ENCODE data around the gene MAP3K5. TPM values are rescaled to one million over a fixed set of nuclear protein-coding genes. Genes with fewer than 3 reads are reported as not detected.

MAP3K5 gene
- total RNA-seq, 1 donor from 2014 or later: 6.8 TPM

DNA sequence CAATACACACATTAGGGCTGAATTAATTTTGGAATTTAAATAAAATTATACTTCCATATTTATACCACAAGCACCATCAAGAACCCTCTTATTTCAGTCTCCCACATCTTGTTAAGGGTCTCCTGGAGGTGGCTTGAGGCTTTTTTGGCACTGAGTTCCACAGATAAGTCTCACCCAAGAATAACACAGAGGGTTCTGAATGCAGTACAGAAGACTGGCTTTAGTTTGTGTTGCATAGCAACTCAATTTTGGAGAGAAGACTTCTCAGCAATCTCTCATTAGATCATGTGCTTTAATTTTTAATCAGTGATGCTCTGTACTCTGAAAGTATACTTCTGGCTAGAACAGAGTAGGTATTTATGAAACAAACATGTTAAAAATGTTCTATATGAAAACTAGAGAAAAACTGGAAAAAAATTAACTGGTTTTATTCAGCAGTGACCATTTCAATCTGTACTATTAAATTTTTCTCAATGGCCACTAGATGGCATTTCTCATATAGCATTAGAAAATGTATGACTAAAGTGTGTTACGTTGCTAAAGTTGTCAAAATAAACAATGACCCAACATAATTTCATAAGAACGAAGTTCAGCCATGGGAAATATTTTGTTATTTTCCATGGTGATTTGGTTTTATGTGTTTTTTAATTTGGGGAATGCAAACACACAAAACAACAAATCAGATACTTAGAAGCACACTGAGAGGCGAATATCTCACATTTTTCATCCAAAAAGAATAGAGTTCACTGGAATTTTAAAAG is 209.4 kb downstream of the MAP3K5 start:
- H3K27ac ChIP-seq (ENCODE audit: low read depth, low read length): no peak overlapping the region
- H3K9me3 ChIP-seq (ENCODE audit: control insufficient read depth in 3 of 3, low read length in 3 of 3): no peaks in the 10 kb centered on the region
- peaks cover 0 to 12% (median 6%) of the 10 kb centered on the region in 3 donors for H3K36me3 ChIP-seq (ENCODE audit: control insufficient read depth in 3 of 3, insufficient read depth in 3 of 3, low read length in 3 of 3)
- no peaks in the 10 kb centered on the region for H3K27me3 ChIP-seq (ENCODE audit: control insufficient read depth in 3 of 3, insufficient read depth in 3 of 3, low read length in 3 of 3)
- no peak overlapping the region for H3K4me3 ChIP-seq (ENCODE audit: low read length in 3 of 3)
- H3K9ac ChIP-seq (ENCODE audit: low read depth in 1 of 3, low read length in 3 of 3): no peak overlapping the region
- H3K4me1 ChIP-seq (ENCODE audit: control insufficient read depth in 3 of 3, insufficient read depth in 3 of 3, low read length in 3 of 3): peaks cover 3 to 6% (median 4%) of the 10 kb centered on the region in 3 donors

DNA sequence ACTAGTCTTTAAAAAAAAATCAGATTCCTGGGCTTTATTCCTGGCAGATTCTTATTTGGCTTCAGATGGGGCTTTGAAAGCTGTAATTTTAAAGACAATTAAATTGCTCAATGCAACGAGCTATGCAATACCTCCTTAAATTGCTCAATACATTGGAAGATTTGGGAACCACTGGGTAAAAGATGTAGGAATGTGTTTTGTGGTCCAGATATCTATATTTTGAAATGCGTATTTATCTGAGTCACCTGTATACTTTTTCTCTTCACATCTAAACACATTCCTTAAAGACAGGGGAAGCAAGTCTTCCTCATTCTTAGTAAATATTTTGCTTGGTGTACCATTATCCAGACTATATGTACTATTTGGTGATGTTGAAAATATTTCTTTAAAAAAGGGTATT is 212.5 kb downstream of the MAP3K5 start:
- Histone ChIP-seq H3K27me3 (ENCODE audit: control insufficient read depth in 3 of 3, insufficient read depth in 3 of 3, low read length in 3 of 3) (no peaks in the 10 kb centered on the region), H3K4me1 (ENCODE audit: control insufficient read depth in 3 of 3, insufficient read depth in 3 of 3, low read length in 3 of 3) (no peaks in the 10 kb centered on the region), H3K36me3 (ENCODE audit: control insufficient read depth in 3 of 3, insufficient read depth in 3 of 3, low read length in 3 of 3) (peaks cover 0 to 15% (median 10%) of the 10 kb centered on the region in 3 donors), H3K9ac (ENCODE audit: low read depth in 1 of 3, low read length in 3 of 3) (no peak overlapping the region), H3K9me3 (ENCODE audit: control insufficient read depth in 3 of 3, low read length in 3 of 3) (no peaks in the 10 kb centered on the region), H3K4me3 (ENCODE audit: low read length in 3 of 3) (no peak overlapping the region), H3K27ac (ENCODE audit: low read depth, low read length) (no peak overlapping the region)

DNA sequence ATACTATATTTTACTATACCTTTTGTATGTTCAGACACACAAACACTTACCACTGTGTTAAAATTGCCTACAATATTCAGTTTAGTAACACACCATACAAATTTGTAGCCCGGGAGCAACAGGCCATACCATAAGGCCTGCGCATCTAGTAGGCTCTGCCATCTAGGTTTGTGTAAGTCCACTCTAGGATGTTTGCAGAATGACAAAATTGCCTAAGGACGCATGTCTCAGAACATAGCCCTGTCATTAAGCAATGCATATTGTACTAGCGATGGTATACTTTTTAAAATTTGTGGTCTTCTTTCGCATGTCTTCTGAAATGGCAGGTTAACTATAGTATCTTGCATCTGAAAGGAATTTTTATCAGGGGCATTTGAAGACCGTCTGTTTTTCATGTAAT is 215.5 kb downstream of the MAP3K5 start:
- peaks cover 0 to 13% (median 10%) of the 10 kb centered on the region in 3 donors for H3K36me3 ChIP-seq (ENCODE audit: control insufficient read depth in 3 of 3, insufficient read depth in 3 of 3, low read length in 3 of 3)
- H3K9ac ChIP-seq (ENCODE audit: low read depth in 1 of 3, low read length in 3 of 3): no peak overlapping the region
- no peaks in the 10 kb centered on the region for H3K27me3 ChIP-seq (ENCODE audit: control insufficient read depth in 3 of 3, insufficient read depth in 3 of 3, low read length in 3 of 3)
- H3K27ac ChIP-seq (ENCODE audit: low read depth, low read length): no peak overlapping the region
- H3K9me3 ChIP-seq (ENCODE audit: control insufficient read depth in 3 of 3, low read length in 3 of 3): no peaks in the 10 kb centered on the region
- H3K4me3 ChIP-seq (ENCODE audit: low read length in 3 of 3): no peak overlapping the region
- no peaks in the 10 kb centered on the region for H3K4me1 ChIP-seq (ENCODE audit: control insufficient read depth in 3 of 3, insufficient read depth in 3 of 3, low read length in 3 of 3)

DNA sequence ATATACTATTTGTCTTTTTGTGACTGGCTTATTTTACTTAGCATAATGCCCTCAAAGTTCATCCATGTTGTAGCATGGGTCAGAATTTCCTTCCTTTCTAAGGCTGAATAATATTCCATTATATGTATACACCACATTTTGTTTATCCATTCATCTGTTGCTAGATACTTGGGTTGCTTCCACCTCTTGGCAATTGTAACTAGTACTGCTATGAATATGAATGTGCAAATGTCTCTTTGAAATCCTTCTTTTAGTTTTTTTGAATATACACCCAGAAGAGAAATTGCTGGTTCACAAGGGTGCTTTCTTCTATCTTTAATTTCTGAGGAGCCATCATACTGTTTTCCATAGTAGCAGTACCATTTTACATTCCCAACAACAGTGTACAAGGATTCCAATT is 220.8 kb downstream of the MAP3K5 start:
- peaks cover 0 to 9% (median 5%) of the 10 kb centered on the region in 3 donors for H3K36me3 ChIP-seq (ENCODE audit: control insufficient read depth in 3 of 3, insufficient read depth in 3 of 3, low read length in 3 of 3)

DNA sequence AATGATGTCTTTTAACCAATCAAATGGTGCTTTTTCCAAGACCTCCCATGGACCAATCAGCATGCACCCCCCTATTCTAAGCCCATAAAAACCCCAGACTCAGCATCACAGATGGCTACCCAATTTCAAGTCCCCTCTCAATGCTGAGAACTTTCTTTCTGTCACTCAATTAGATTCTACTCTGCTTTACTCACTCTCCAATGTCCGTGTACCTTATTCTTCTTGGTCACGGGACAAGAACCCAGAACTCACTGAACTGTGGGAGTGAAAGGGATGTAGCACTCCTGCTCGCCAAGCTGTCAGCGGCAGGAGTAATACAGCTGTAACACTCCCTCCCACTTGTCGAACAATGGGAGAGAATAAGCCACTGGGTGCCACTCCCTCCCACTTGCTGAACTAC is 221.2 kb downstream of the MAP3K5 start:
- Histone ChIP-seq H3K9me3 (ENCODE audit: control insufficient read depth in 3 of 3, low read length in 3 of 3) (peaks cover 0 to 7% (median 3%) of the 10 kb centered on the region in 3 donors), H3K9ac (ENCODE audit: low read depth in 1 of 3, low read length in 3 of 3) (no peak overlapping the region), H3K4me1 (ENCODE audit: control insufficient read depth in 3 of 3, insufficient read depth in 3 of 3, low read length in 3 of 3) (no peaks in the 10 kb centered on the region), H3K27ac (ENCODE audit: low read depth, low read length) (no peak overlapping the region), H3K27me3 (ENCODE audit: control insufficient read depth in 3 of 3, insufficient read depth in 3 of 3, low read length in 3 of 3) (no peaks in the 10 kb centered on the region), H3K4me3 (ENCODE audit: low read length in 3 of 3) (no peak overlapping the region), H3K36me3 (ENCODE audit: control insufficient read depth in 3 of 3, insufficient read depth in 3 of 3, low read length in 3 of 3) (peaks cover 0 to 9% (median 5%) of the 10 kb centered on the region in 3 donors)

More for the DNA sequence above, 220.8 kb downstream of the MAP3K5 start:
- H3K4me3 ChIP-seq (ENCODE audit: low read length in 3 of 3): no peak overlapping the region
- H3K9ac ChIP-seq (ENCODE audit: low read depth in 1 of 3, low read length in 3 of 3): no peak overlapping the region
- H3K27ac ChIP-seq (ENCODE audit: low read depth, low read length): no peak overlapping the region
- peaks cover 0 to 7% (median 3%) of the 10 kb centered on the region in 3 donors for H3K9me3 ChIP-seq (ENCODE audit: control insufficient read depth in 3 of 3, low read length in 3 of 3)
- no peaks in the 10 kb centered on the region for H3K27me3 ChIP-seq (ENCODE audit: control insufficient read depth in 3 of 3, insufficient read depth in 3 of 3, low read length in 3 of 3)
- no peaks in the 10 kb centered on the region for H3K4me1 ChIP-seq (ENCODE audit: control insufficient read depth in 3 of 3, insufficient read depth in 3 of 3, low read length in 3 of 3)

DNA sequence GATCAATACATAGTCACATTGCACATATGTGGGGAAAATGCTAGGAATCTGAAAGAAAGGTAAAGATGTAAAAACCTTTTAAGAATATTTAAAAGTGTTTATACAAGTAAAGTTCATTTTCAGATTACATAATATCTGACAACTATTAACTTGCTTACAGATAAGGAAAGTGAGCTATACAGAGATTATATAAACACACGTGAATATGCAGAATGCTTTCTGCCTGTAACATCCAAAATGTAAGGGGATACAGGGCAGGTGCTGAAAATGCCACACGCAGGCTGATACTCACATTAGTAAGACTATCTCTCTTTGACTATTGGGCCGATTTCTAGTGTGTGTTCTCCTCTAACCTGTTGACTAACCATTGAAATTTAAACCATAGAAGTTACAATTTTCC is 224.1 kb downstream of the MAP3K5 start:
- Histone ChIP-seq H3K9ac (ENCODE audit: low read depth in 1 of 3, low read length in 3 of 3) (no peak overlapping the region), H3K9me3 (ENCODE audit: control insufficient read depth in 3 of 3, low read length in 3 of 3) (peaks cover 0 to 7% (median 3%) of the 10 kb centered on the region in 3 donors), H3K27ac (ENCODE audit: low read depth, low read length) (no peak overlapping the region), H3K4me1 (ENCODE audit: control insufficient read depth in 3 of 3, insufficient read depth in 3 of 3, low read length in 3 of 3) (no peaks in the 10 kb centered on the region), H3K36me3 (ENCODE audit: control insufficient read depth in 3 of 3, insufficient read depth in 3 of 3, low read length in 3 of 3) (peaks cover 0 to 5% (median 4%) of the 10 kb centered on the region in 3 donors), H3K27me3 (ENCODE audit: control insufficient read depth in 3 of 3, insufficient read depth in 3 of 3, low read length in 3 of 3) (no peaks in the 10 kb centered on the region), H3K4me3 (ENCODE audit: low read length in 3 of 3) (no peak overlapping the region)

DNA sequence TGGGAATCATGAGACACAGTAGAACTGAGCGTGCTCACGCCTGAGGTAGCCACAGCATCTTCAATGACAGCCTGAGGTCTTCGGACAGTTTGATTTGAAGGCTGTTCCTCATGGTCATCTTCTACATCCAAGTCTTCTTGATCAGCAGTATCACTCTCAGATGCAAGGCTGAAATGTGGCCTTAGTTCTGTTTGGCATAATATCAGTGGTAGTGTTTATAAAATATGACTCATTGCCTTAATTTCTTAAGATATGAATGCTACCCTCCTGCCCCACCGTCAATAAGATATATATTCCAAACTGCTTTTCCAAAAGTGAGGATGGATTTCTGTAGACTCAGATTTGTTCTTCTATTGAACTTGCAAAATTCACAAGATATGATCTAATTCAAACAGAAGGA is 224.6 kb downstream of the MAP3K5 start:
- no peaks in the 10 kb centered on the region for H3K4me1 ChIP-seq (ENCODE audit: control insufficient read depth in 3 of 3, insufficient read depth in 3 of 3, low read length in 3 of 3)
- no peak overlapping the region for H3K4me3 ChIP-seq (ENCODE audit: low read length in 3 of 3)
- H3K27ac ChIP-seq (ENCODE audit: low read depth, low read length): no peak overlapping the region
- no peak overlapping the region for H3K9ac ChIP-seq (ENCODE audit: low read depth in 1 of 3, low read length in 3 of 3)
- H3K9me3 ChIP-seq (ENCODE audit: control insufficient read depth in 3 of 3, low read length in 3 of 3): peaks cover 0 to 7% (median 3%) of the 10 kb centered on the region in 3 donors
- H3K27me3 ChIP-seq (ENCODE audit: control insufficient read depth in 3 of 3, insufficient read depth in 3 of 3, low read length in 3 of 3): no peaks in the 10 kb centered on the region
- H3K36me3 ChIP-seq (ENCODE audit: control insufficient read depth in 3 of 3, insufficient read depth in 3 of 3, low read length in 3 of 3): peaks cover 0 to 5% (median 4%) of the 10 kb centered on the region in 3 donors

DNA sequence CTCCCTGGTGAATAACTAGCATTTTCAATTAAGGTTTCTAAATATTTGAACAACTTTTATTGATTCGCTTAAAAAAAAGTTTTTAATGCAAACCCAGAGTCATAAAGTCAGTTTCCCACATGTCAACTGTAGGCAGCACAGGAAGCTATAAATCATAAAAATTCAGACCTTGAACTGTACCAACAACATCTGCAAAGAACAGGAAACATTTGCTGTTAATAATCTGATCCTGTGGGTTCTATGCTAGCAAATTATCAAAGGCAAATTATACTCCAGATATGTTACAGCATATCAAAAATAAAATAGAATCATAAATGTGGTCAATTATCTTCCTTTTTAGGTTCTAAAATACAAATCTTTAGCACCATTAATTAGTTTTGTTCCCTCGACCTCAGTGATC is 225.4 kb downstream of the MAP3K5 start:
- Histone ChIP-seq H3K4me1 (ENCODE audit: control insufficient read depth in 3 of 3, insufficient read depth in 3 of 3, low read length in 3 of 3) (no peaks in the 10 kb centered on the region), H3K9ac (ENCODE audit: low read depth in 1 of 3, low read length in 3 of 3) (no peak overlapping the region), H3K27me3 (ENCODE audit: control insufficient read depth in 3 of 3, insufficient read depth in 3 of 3, low read length in 3 of 3) (no peaks in the 10 kb centered on the region), H3K36me3 (ENCODE audit: control insufficient read depth in 3 of 3, insufficient read depth in 3 of 3, low read length in 3 of 3) (peaks cover 0 to 5% (median 4%) of the 10 kb centered on the region in 3 donors), H3K4me3 (ENCODE audit: low read length in 3 of 3) (no peak overlapping the region), H3K27ac (ENCODE audit: low read depth, low read length) (no peak overlapping the region), H3K9me3 (ENCODE audit: control insufficient read depth in 3 of 3, low read length in 3 of 3) (peaks cover 0 to 7% (median 3%) of the 10 kb centered on the region in 3 donors)

DNA sequence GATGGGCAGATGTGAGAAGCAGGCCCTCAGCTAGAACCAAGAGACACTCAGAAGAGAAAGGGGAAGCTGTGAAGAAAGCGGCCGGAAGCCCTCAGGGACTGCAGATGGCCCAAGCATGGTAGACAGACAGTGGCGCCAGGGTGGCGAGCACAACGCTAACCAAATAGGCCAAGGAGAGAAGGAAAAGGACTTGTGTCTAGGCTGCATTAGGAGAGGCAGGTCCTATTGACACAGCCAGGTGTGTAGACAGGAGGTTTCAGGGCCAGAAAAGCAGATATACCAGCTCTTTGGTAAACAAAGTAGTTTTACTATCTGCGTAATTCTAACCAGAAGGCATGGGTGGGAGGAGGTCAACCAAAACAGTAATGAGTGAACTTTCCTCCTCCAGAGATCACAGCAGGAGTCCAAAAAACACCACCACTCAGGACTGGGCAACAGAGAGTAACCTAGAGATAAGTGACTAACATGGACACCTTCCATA is 226.2 kb downstream of the MAP3K5 start:
- Histone ChIP-seq H3K27me3 (ENCODE audit: control insufficient read depth in 3 of 3, insufficient read depth in 3 of 3, low read length in 3 of 3) (no peaks in the 10 kb centered on the region), H3K36me3 (ENCODE audit: control insufficient read depth in 3 of 3, insufficient read depth in 3 of 3, low read length in 3 of 3) (peaks cover 0 to 11% (median 4%) of the 10 kb centered on the region in 3 donors)

DNA sequence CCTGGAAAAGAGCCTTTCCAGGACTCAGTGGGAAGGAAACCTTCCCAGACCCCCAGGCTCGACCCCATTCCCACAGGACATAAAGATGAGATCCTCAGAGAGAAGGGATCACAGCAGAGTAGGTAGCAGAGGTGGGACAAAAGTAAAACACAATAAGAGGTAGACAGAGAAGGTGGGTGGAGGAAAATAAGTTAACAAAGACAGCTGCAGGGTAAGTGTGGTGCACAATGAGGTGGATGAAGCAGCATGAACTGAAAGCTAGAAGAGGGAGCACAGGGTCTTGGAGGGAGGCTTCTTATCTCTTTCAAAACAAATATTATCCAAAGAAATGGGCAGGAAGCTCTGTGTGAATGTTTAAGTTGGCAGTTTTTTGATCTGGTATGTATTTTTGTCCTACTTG is 228.1 kb downstream of the MAP3K5 start:
- Histone ChIP-seq H3K27ac (ENCODE audit: low read depth, low read length) (no peak overlapping the region), H3K4me3 (ENCODE audit: low read length in 3 of 3) (no peak overlapping the region), H3K4me1 (ENCODE audit: control insufficient read depth in 3 of 3, insufficient read depth in 3 of 3, low read length in 3 of 3) (no peaks in the 10 kb centered on the region), H3K36me3 (ENCODE audit: control insufficient read depth in 3 of 3, insufficient read depth in 3 of 3, low read length in 3 of 3) (peaks cover 0 to 11% (median 4%) of the 10 kb centered on the region in 3 donors), H3K27me3 (ENCODE audit: control insufficient read depth in 3 of 3, insufficient read depth in 3 of 3, low read length in 3 of 3) (no peaks in the 10 kb centered on the region), H3K9me3 (ENCODE audit: control insufficient read depth in 3 of 3, low read length in 3 of 3) (no peaks in the 10 kb centered on the region), H3K9ac (ENCODE audit: low read depth in 1 of 3, low read length in 3 of 3) (no peak overlapping the region)

More for the DNA sequence above, 226.2 kb downstream of the MAP3K5 start:
- Histone ChIP-seq H3K9me3 (ENCODE audit: control insufficient read depth in 3 of 3, low read length in 3 of 3) (peaks cover 0 to 4% (median under 1%) of the 10 kb centered on the region in 3 donors), H3K9ac (ENCODE audit: low read depth in 1 of 3, low read length in 3 of 3) (no peak overlapping the region), H3K4me3 (ENCODE audit: low read length in 3 of 3) (no peak overlapping the region), H3K27ac (ENCODE audit: low read depth, low read length) (no peak overlapping the region), H3K4me1 (ENCODE audit: control insufficient read depth in 3 of 3, insufficient read depth in 3 of 3, low read length in 3 of 3) (no peaks in the 10 kb centered on the region)
